Keratinocyte (primary cell): ENCODE data around the gene SEL1L3.

ENCODE experiments used
- EZH2 ChIP-seq: IDR thresholded peaks from one replicate; pipeline ENCODE4 v1.6.1; 2012; ENCODE audit warnings: inconsistent platforms, mild to moderate bottlenecking, low read length, moderate library complexity
- TF ChIP-seq, protein P1 (sequence below), 3 experiments: IDR thresholded peaks in 1 of 3; conservative IDR thresholded peaks in 1 of 3; optimal IDR thresholded peaks in 1 of 3; 2 replicates in 2 of 3; 3 replicates in 1 of 3; pipeline versions ENCODE3 to v1.5.1; 2011; ENCODE audit warnings: low read length in 3 of 3, mild to moderate bottlenecking in 3 of 3, moderate library complexity in 2 of 3, control low read depth in 1 of 3, inconsistent platforms in 1 of 3; ENCODE audit not compliant: insufficient read depth in 2 of 3; ENCODE audit errors: extremely low read depth in 1 of 3

DNA sequence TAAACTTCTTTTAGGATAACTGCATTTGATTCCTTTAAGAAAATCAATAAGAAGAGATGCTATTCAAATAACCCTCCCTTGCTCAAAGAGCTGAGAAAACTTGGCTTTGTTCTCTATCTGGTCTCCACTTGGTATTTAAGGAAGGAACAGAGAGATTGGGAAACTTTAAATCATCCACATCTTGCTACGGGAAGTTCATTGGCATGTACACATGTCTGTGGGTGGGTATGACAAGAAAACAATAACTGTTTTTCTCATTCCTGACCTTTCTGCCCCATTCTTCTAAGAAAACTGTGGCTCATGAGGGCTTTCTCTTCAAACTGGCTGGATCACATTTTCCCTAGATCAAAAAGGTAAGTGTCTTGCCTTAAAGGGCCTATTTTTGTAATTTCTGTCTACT is 6.0 kb downstream of the SEL1L3 start:
- TF ChIP-seq, protein P1, sequence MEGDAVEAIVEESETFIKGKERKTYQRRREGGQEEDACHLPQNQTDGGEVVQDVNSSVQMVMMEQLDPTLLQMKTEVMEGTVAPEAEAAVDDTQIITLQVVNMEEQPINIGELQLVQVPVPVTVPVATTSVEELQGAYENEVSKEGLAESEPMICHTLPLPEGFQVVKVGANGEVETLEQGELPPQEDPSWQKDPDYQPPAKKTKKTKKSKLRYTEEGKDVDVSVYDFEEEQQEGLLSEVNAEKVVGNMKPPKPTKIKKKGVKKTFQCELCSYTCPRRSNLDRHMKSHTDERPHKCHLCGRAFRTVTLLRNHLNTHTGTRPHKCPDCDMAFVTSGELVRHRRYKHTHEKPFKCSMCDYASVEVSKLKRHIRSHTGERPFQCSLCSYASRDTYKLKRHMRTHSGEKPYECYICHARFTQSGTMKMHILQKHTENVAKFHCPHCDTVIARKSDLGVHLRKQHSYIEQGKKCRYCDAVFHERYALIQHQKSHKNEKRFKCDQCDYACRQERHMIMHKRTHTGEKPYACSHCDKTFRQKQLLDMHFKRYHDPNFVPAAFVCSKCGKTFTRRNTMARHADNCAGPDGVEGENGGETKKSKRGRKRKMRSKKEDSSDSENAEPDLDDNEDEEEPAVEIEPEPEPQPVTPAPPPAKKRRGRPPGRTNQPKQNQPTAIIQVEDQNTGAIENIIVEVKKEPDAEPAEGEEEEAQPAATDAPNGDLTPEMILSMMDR (optimal IDR thresholded peaks at IDR 0.05 in 1 of 3, IDR thresholded peaks at IDR 0.05 in 1 of 3, conservative IDR thresholded peaks at IDR 0.05 in 1 of 3; ENCODE audit: extremely low read depth in 1 of 3, insufficient read depth in 2 of 3, low read length in 3 of 3) = no peak
- no peak for TF ChIP-seq EZH2
